K562 (cell line): Measurements from ENCODE around the gene TMEM167A. TPM values are rescaled to one million over a fixed set of nuclear protein-coding genes. Genes with fewer than 3 reads are reported as not detected.

ENCODE experiments used
- ATAC-seq: fragments of 200-7000 bp; cut with Tn5 transposase; 3 replicates; pipeline ENCODE4 v1.9.1; 2020; ENCODE audit warnings: moderate library complexity
- BruUV-seq: library from RNA; stranded (reverse); fragments of 400-500 nt; replicated peaks from 2 replicates; lab custom pipeline; 2021; lab: Mats Ljungman, UMichigan
- CTCF ChIA-PET: fragments of 300-600 bp; formaldehyde crosslinking; extraction: SDS; loops from one replicate; lab custom pipeline; 2021; ENCODE audit warnings: low intra/inter-chr PET ratio; lab: Yijun Ruan, JAX
- POLR2A ChIA-PET: fragments of 300-600, 350-650 bp; sonication (Branson Sonifier 250); formaldehyde crosslinking; extraction: SDS; loops from one replicate; lab custom pipeline; 2021; ENCODE audit warnings: antibody characterized with exemption, inconsistent platforms; lab: Yijun Ruan, JAX
- DNase-seq, 4 experiments: peaks; one replicate each; pipeline versions ENCODE4 v3.0.0 to v3.0.0-alpha.2; 2011 to 2018; ENCODE audit warnings: low spot score in 3 of 4, mixed read lengths in 3 of 4; ENCODE audit errors: extremely low read depth in 1 of 4
- FAIRE-seq: peaks from 2 replicates; lab custom pipeline; 2011; peaks lifted over from hg19 to GRCh38; lab: Jason Lieb, UNC
- H2AFZ ChIP-seq: 2 replicates; pipeline ENCODE4 v1.6.0; 2011; ENCODE audit warnings: low read depth, low read length, control low read depth, inconsistent platforms
- H3K27ac ChIP-seq: fragments of 200-600 bp; 3 replicates; pipeline ENCODE4 v1.8.0; 2011; ENCODE audit warnings: low read depth, mild to moderate bottlenecking, control low read depth, inconsistent platforms, low read length, moderate library complexity, mixed read lengths; ENCODE audit errors: extremely low read depth
- H3K27me3 ChIP-seq, 2 experiments: fragments of 300-600 bp in 1 of 2; 2 replicates in 1 of 2; 3 replicates in 1 of 2; pipeline versions ENCODE4 v1.6.0 to v1.8.0; 2011; ENCODE audit warnings: inconsistent platforms in 2 of 2, low read length in 2 of 2, mild to moderate bottlenecking in 1 of 2, mixed read lengths in 1 of 2, moderate library complexity in 1 of 2; ENCODE audit not compliant: control insufficient read depth in 2 of 2, insufficient read depth in 2 of 2
- H3K36me3 ChIP-seq: fragments of 300-600 bp; 3 replicates; pipeline ENCODE4 v1.8.0; 2011; ENCODE audit warnings: mild to moderate bottlenecking, low read length, inconsistent platforms; ENCODE audit not compliant: control insufficient read depth, insufficient read depth
- H3K4me1 ChIP-seq, 2 experiments: fragments of 200-600 bp in 1 of 2; replicated peaks in 1 of 2; 2 replicates in 1 of 2; 3 replicates in 1 of 2; pipeline versions ENCODE4 v1.5.1 to v1.8.0; 2011; ENCODE audit warnings: inconsistent platforms in 2 of 2, low read length in 2 of 2, mild to moderate bottlenecking in 1 of 2, mixed read lengths in 1 of 2, moderate library complexity in 1 of 2; ENCODE audit not compliant: control insufficient read depth in 2 of 2, insufficient read depth in 2 of 2
- H3K4me2 ChIP-seq: 2 replicates; pipeline ENCODE4 v1.6.1; 2011; ENCODE audit warnings: low read length, control low read depth, inconsistent platforms, mixed read lengths; ENCODE audit not compliant: insufficient read depth
- H3K4me3 ChIP-seq: fragments of 200-600 bp; sonication (generic), shearing (Covaris generic); 2 replicates; pipeline ENCODE4 v1.5.1; 2016; ENCODE audit warnings: control low read depth, inconsistent platforms
- H3K79me2 ChIP-seq: fragments of 200-600 bp; 3 replicates; pipeline ENCODE4 v1.8.0; 2011; ENCODE audit warnings: low read length, inconsistent platforms; ENCODE audit not compliant: control insufficient read depth, insufficient read depth
- H3K9ac ChIP-seq, 2 experiments: 2 replicates each; pipeline versions ENCODE4 v1.6.0 to v1.6.1; 2011; ENCODE audit warnings: low read depth in 2 of 2, low read length in 2 of 2, control low read depth in 1 of 2, inconsistent platforms in 1 of 2, mild to moderate bottlenecking in 1 of 2, mixed read lengths in 1 of 2; ENCODE audit not compliant: insufficient read depth in 1 of 2
- H3K9me1 ChIP-seq: one replicate; pipeline ENCODE4 v1.6.0; 2011; ENCODE audit warnings: inconsistent platforms, mild to moderate bottlenecking, low read length, moderate library complexity; ENCODE audit not compliant: control insufficient read depth, insufficient read depth
- H3K9me3 ChIP-seq: replicated peaks from 2 replicates; pipeline ENCODE4 v1.5.1; 2011; ENCODE audit warnings: low read depth, low read length, inconsistent platforms; ENCODE audit not compliant: control insufficient read depth, insufficient read depth
- H4K20me1 ChIP-seq: replicated peaks from 2 replicates; pipeline ENCODE4 v1.6.1; 2011; ENCODE audit warnings: low read length, inconsistent platforms, mixed read lengths; ENCODE audit not compliant: control insufficient read depth, insufficient read depth
- BMI1 ChIP-seq: fragments of 150-350 bp; IDR thresholded peaks from 2 replicates; pipeline ENCODE4 v1.6.1; 2014; ENCODE audit warnings: low read length
- CCAR2 ChIP-seq: fragments of 200-400 bp; formaldehyde crosslinking; IDR thresholded peaks from 2 replicates; pipeline ENCODE4 v1.6.1; 2017; ENCODE audit warnings: mild to moderate bottlenecking, low read depth, low read length
- ESRRA ChIP-seq: fragments of 450-650 bp; IDR thresholded peaks from 2 replicates; pipeline ENCODE4 v1.6.1; 2014; ENCODE audit warnings: low read depth, mild to moderate bottlenecking, moderate library complexity, borderline replicate concordance
- EZH2 ChIP-seq: IDR thresholded peaks from 2 replicates; pipeline ENCODE4 v1.6.1; 2012; ENCODE audit warnings: low read depth, mild to moderate bottlenecking, inconsistent platforms, low read length, borderline replicate concordance
- GABPB1 ChIP-seq: sonication (generic); formaldehyde crosslinking; IDR thresholded peaks from 2 replicates; pipeline ENCODE4 v1.8.0; 2022; ENCODE audit warnings: mild to moderate bottlenecking, missing genetic modification reagents
- HNRNPUL1 ChIP-seq: fragments of 200-400 bp; formaldehyde crosslinking; IDR thresholded peaks from 2 replicates; pipeline ENCODE4 v1.6.1; 2017; ENCODE audit warnings: low read length
- KDM1A ChIP-seq, 2 experiments: fragments of 450-650 bp; IDR thresholded peaks; 2 replicates each; pipeline ENCODE4 v1.6.1; 2016; ENCODE audit warnings: mild to moderate bottlenecking in 2 of 2
- KLF13 ChIP-seq: fragments of 450-650 bp; IDR thresholded peaks from 2 replicates; pipeline ENCODE4 v1.6.1; 2016; ENCODE audit warnings: missing genetic modification characterization, low read depth, mild to moderate bottlenecking, missing compliant biosample characterization, moderate library complexity, borderline replicate concordance
- PHB2 ChIP-seq: fragments of 450-650 bp; IDR thresholded peaks from 2 replicates; pipeline ENCODE4 v1.6.1; 2017; ENCODE audit warnings: low read depth
- PPARD ChIP-seq: fragments of 250-450 bp; sonication (Bioruptor Pico); IDR thresholded peaks from 2 replicates; pipeline ENCODE4 v1.8.0; 2022; ENCODE audit warnings: inconsistent platforms, mild to moderate bottlenecking, moderate library complexity
- SLC30A9 ChIP-seq: fragments of 250-450 bp; sonication (Bioruptor Pico); IDR thresholded peaks from 2 replicates; pipeline ENCODE4 v1.8.0; 2022; ENCODE audit warnings: mild to moderate bottlenecking, moderate library complexity
- SMARCA4 ChIP-seq: fragments of 450-650 bp; IDR thresholded peaks from 2 replicates; pipeline ENCODE4 v1.6.1; 2016
- SNRNP70 ChIP-seq: fragments of 200-400 bp; formaldehyde crosslinking; optimal IDR thresholded peaks from 2 replicates; pipeline ENCODE3; 2017; ENCODE audit warnings: low read depth, low read length
- SP1 ChIP-seq: sonication (generic); formaldehyde crosslinking; IDR thresholded peaks from 2 replicates; pipeline ENCODE4 v1.8.1; 2022; ENCODE audit warnings: mild to moderate bottlenecking, missing genetic modification reagents
- TEAD4 ChIP-seq, 2 experiments: sonication (generic) in 1 of 2; formaldehyde crosslinking in 1 of 2; IDR thresholded peaks; 2 replicates each; pipeline versions ENCODE4 v1.6.1 to v1.8.0; 2012 to 2022; ENCODE audit warnings: borderline replicate concordance in 1 of 2, inconsistent platforms in 1 of 2, low read length in 1 of 2, mild to moderate bottlenecking in 1 of 2, missing genetic modification reagents in 1 of 2
- WGBS: fragments of 100-300 bp; shearing (Covaris generic); methylation state at CpG from one replicate; pipeline ENCODE4 v1.1.6; 2016; ENCODE audit warnings: low coverage, mixed read lengths; ENCODE audit not compliant: insufficient coverage; ENCODE audit errors: missing lambda C conversion rate; 5-methylcytosine and 5-hydroxymethylcytosine counted together
- in situ Hi-C: fragments of 300-500 bp; cut with MboI; formaldehyde crosslinking; loops from 4 replicates; pipeline ENCODE4 v1.15.0; 2018; ENCODE audit warnings: inconsistent platforms, mixed read lengths
- intact Hi-C: fragments of 100-400 bp; cut with micrococcal nuclease; formaldehyde crosslinking; loops from 2 replicates; pipeline ENCODE4 v1.14.2; 2022
- polyA plus RNA-seq, 8 experiments: library from polyadenylated mRNA; depleted of rRNA in 4 of 8; stranded (reverse) in 5 of 8; unstranded in 3 of 8; fragments of >200 nt; fragmentation: Nextera tagmentation in 2 of 8; fragmentation: Illumina TruSeq in 1 of 8; extraction: Ambion mirVana in 2 of 8; extraction: Trizol in 1 of 8; gene quantifications; 2 replicates each; pipeline versions ENCODE4 v1.2.1 to v1.2.3, GENCODE V29; 2011 to 2014; ENCODE audit warnings: inconsistent platforms in 1 of 8, missing spikeins in 1 of 8
- total RNA-seq, 7 experiments: library from RNA; depleted of rRNA in 6 of 7; stranded (reverse); fragments of >200 nt in 6 of 7; fragmentation: Illumina TruSeq in 2 of 7; extraction: Trizol in 2 of 7; gene quantifications; 2 replicates each; pipeline versions ENCODE4 v1.2.1 to v1.2.3, GENCODE V29; 2011 to 2021; ENCODE audit warnings: low replicate concordance in 1 of 7
- TF ChIP-seq, protein P1 (sequence below): sonication (generic); formaldehyde crosslinking; IDR thresholded peaks from 2 replicates; pipeline ENCODE4 v1.8.0; 2022; ENCODE audit warnings: missing genetic modification reagents, mild to moderate bottlenecking, borderline replicate concordance

Gene TMEM167A
- total and polyA plus RNA-seq, 9 of the 15 experiments (the other 6 are each of a cell fraction or from before 2014, with no cell fraction given), result 35.3 to 458 (median 110) TPM

DNA sequence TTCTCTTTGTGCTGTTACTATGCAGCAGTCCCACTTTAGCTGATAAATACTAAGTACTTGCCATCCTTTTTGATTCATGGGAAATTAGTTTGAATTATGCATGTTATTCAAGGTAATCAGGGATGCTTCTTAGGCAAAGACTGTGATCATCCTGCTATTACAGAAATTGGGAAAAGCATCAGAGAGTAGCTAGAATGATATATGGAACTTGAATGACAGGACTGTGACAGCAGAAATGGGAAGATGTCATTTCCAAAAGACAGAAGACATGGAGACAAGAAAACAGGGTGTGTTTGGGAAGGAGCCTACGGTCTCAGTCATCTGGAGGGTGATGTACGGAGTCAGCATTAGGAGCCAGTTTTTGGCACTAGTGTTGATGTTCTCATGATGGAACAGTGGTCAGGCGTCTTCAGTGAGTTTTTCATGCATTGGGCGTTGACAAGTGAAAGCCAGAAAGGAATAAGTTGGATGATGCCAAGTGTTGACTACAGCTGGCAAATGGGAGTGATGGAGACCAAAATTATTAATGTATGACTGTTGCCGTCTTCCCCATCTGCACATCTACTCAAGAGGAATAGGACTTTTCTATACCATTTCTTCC lies 70.4 kb downstream of the TMEM167A start:
- Histone ChIP-seq H3K27me3 (peaks cover 2% of the 10 kb centered on the region in 2 experiments; a peak in 2 of 5 replicates), H3K79me2 (no peaks in the 10 kb centered on the region), H3K4me2 (no peak overlapping the region), H3K9me3 (no peaks in the 10 kb centered on the region), H2AFZ (no peak overlapping the region), H3K4me1 (no peaks in the 10 kb centered on the region), H3K4me3 (no peak overlapping the region), H3K36me3 (no peaks in the 10 kb centered on the region), H3K9me1 (no peaks in the 10 kb centered on the region), H4K20me1 (no peaks in the 10 kb centered on the region), H3K9ac (no peak overlapping the region), H3K27ac (no peak overlapping the region)
- FAIRE-seq (no peak), DNase-seq (no peak), ATAC-seq (no peak)
- BruUV-seq, result no TSS peak
- TF ChIP-seq SLC30A9 (CRISPR knock-in tag) (no peak), PHB2 (no peak), SNRNP70 (no peak), EZH2 (no peak), HNRNPUL1 (no peak)
- WGBS, result 3% methylated on average over 5 of the region's 5 CpGs
- CTCF ChIA-PET, result no interaction called here
- in situ Hi-C loops (no loop called here), intact Hi-C loops (no loop called here)
- POLR2A ChIA-PET, result no interaction called here

DNA sequence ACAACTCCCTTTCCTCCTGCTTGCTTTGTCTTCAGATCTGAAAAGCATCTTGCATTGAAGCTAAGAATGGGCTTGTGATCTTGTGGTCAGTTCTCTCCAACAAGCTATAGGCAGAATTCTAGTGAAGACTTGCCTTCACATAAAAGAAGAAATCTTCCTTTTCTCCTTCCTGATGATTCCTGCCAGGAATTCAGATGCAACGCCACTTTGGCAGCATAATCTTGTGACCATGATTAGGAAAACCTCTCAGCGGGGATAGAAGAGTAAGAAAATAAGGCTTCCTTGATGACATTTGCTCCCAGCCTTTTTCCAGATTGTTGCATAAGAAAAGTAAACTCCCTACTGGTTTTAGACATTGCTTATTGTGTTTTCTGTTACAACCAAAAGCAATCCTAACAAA lies 73.4 kb downstream of the TMEM167A start:
- Histone ChIP-seq H3K9me3 (no peaks in the 10 kb centered on the region), H3K27me3 (peaks cover 4 to 5% of the 10 kb centered on the region in 2 experiments; a peak in 2 of 5 replicates), H3K9ac (no peak overlapping the region), H3K27ac (no peak overlapping the region), H3K4me3 (no peak overlapping the region), H3K4me2 (no peak overlapping the region), H3K4me1 (no peaks in the 10 kb centered on the region), H3K36me3 (no peaks in the 10 kb centered on the region), H4K20me1 (no peaks in the 10 kb centered on the region), H3K9me1 (no peaks in the 10 kb centered on the region), H3K79me2 (no peaks in the 10 kb centered on the region), H2AFZ (no peak overlapping the region)
- intact Hi-C loops, result no loop called here
- no TSS peak for BruUV-seq
- in situ Hi-C loops, result no loop called here
- DNase-seq (no peak), ATAC-seq (no peak), FAIRE-seq (no peak)
- CTCF ChIA-PET, result no interaction called here
- POLR2A ChIA-PET, result interaction anchor here (0.9 to 1.1 kb wide), 2 partner anchors 8 to 20 kb away, joined by 3 read pairs; no protein-coding TSS in a partner anchor
- 3% methylated on average over 2 of the region's 2 CpGs for WGBS
- no peak for TF ChIP-seq SMARCA4
- TF ChIP-seq, protein P1, sequence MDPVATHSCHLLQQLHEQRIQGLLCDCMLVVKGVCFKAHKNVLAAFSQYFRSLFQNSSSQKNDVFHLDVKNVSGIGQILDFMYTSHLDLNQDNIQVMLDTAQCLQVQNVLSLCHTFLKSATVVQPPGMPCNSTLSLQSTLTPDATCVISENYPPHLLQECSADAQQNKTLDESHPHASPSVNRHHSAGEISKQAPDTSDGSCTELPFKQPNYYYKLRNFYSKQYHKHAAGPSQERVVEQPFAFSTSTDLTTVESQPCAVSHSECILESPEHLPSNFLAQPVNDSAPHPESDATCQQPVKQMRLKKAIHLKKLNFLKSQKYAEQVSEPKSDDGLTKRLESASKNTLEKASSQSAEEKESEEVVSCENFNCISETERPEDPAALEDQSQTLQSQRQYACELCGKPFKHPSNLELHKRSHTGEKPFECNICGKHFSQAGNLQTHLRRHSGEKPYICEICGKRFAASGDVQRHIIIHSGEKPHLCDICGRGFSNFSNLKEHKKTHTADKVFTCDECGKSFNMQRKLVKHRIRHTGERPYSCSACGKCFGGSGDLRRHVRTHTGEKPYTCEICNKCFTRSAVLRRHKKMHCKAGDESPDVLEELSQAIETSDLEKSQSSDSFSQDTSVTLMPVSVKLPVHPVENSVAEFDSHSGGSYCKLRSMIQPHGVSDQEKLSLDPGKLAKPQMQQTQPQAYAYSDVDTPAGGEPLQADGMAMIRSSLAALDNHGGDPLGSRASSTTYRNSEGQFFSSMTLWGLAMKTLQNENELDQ (CRISPR knock-in tag), result no peak
- no peak for TF ChIP-seq ESRRA
- TF ChIP-seq CCAR2, result no peak
- no peak for TF ChIP-seq TEAD4 (IDR thresholded peaks at IDR 0.05; ENCODE audit: low read length)
- no peak for TF ChIP-seq TEAD4 (CRISPR knock-in tag; IDR thresholded peaks at IDR 0.05; ENCODE audit: borderline replicate concordance)
- no peak for TF ChIP-seq PPARD (CRISPR knock-in tag)
- no peak for TF ChIP-seq BMI1
- no peak for TF ChIP-seq GABPB1 (CRISPR knock-in tag)
- TF ChIP-seq SP1 (CRISPR knock-in tag), result no peak
- TF ChIP-seq KLF13, result no peak
- TF ChIP-seq KDM1A (IDR thresholded peaks at IDR 0.05), result no peak
